Upper lobe of left lung (tissue), 6 donors: ENCODE data around the gene ZNF423. TPM values are rescaled to one million over a fixed set of nuclear protein-coding genes. Genes with fewer than 3 reads are reported as not detected.
A peak's percentile ranks its signal among the peaks of the same experiment; 100 is the strongest.
"Not testable (repeated sequence)": the region's sequence is repeated elsewhere in the genome, so short reads cannot be mapped to it uniquely, and the experiment has no call there.

Experiments
- ATAC-seq, 2 donors: fragments of 200-7000 bp; cut with Tn5 transposase; one replicate each; pipeline ENCODE4 v1.9.1; 2022; ENCODE audit warnings: mild to moderate bottlenecking in 2 of 2, moderate library complexity in 2 of 2; ENCODE audit not compliant: low FRiP score in 2 of 2
- DNase-seq, 2 donors: peaks; one replicate each; pipeline ENCODE4 v3.0.0-alpha.2; 2019 to 2020
- H3K27ac ChIP-seq, 4 donors: fragments of 200-600 bp; sonication (generic); one replicate each; pipeline ENCODE4 v1.5.1; 2016 to 2019
- H3K27me3 ChIP-seq, 4 donors: fragments of 200-600 bp; sonication (generic); one replicate each; pipeline ENCODE4 v1.5.1; 2017 to 2019
- H3K36me3 ChIP-seq, 4 donors: fragments of 200-600 bp; sonication (generic); one replicate each; pipeline ENCODE4 v1.5.1; 2016 to 2019
- H3K4me1 ChIP-seq, 4 donors: fragments of 200-600 bp; sonication (generic); one replicate each; pipeline ENCODE4 v1.5.1; 2018 to 2019
- H3K4me3 ChIP-seq, 4 donors: fragments of 200-600 bp; sonication (generic); one replicate each; pipeline ENCODE4 v1.5.1; 2017 to 2019; ENCODE audit warnings: mild to moderate bottlenecking in 2 of 4, moderate library complexity in 1 of 4
- H3K9me3 ChIP-seq, 4 donors: fragments of 200-600 bp; sonication (generic); one replicate each; pipeline ENCODE4 v1.5.1; 2018 to 2019
- CTCF ChIP-seq, 6 experiments: fragments of 450-650 bp in 4 of 6; fragments of 200-600 bp in 2 of 6; sonication (generic) in 2 of 6; IDR thresholded peaks; one replicate each; pipeline ENCODE4 v1.5.1; 2016 to 2019; ENCODE audit warnings: antibody characterized with exemption in 6 of 6
- EP300 ChIP-seq, 4 donors: sonication (generic); formaldehyde crosslinking; IDR thresholded peaks; one replicate each; pipeline ENCODE4 v1.5.1; 2017; ENCODE audit warnings: antibody characterized with exemption in 4 of 4, control low read depth in 2 of 4
- POLR2A ChIP-seq, 4 donors: fragments of 450-650 bp; IDR thresholded peaks; one replicate each; pipeline ENCODE4 v1.5.1; 2016 to 2017; ENCODE audit warnings: antibody characterized with exemption in 4 of 4, mild to moderate bottlenecking in 2 of 4
- POLR2AphosphoS5 ChIP-seq, 2 donors: sonication (generic); formaldehyde crosslinking; IDR thresholded peaks; one replicate each; pipeline ENCODE4 v1.5.1; 2017; ENCODE audit warnings: antibody characterized with exemption in 2 of 2
- WGBS, 2 donors: methylation state at CpG; one replicate each; pipeline ENCODE4 v1.1.5; 2017 to 2018; 5-methylcytosine and 5-hydroxymethylcytosine counted together
- total RNA-seq, 6 donors: library from RNA; depleted of rRNA in 4 of 6; stranded (reverse); fragments of >200 nt in 4 of 6; gene quantifications; one replicate each; pipeline versions ENCODE4 v1.1.0 to v1.2.1, GENCODE V29; 2016 to 2021
- donor health status: DM: no; HTN: no; CAD: no; lungs with moderate emphysema.
- donor health status: DM: no; HTN: yes; CAD: no; lungs with severe emphysema.

ZNF423 gene
- total RNA-seq, 6 donors from 2014 or later = 4.1 to 11.4 (median 6.7) TPM

- ATAC-seq (no peak), DNase-seq (no peak)
- TF ChIP-seq CTCF (IDR thresholded peaks at IDR 0.05) (no peak), POLR2A (IDR thresholded peaks at IDR 0.05) (no peak), POLR2AphosphoS5 (IDR thresholded peaks at IDR 0.05) (no peak)
- H3K9me3 ChIP-seq = no peaks in the 10 kb centered on the region
- no peaks in the 10 kb centered on the region for H3K36me3 ChIP-seq
- no peak overlapping the region for H3K4me3 ChIP-seq
- no peaks in the 10 kb centered on the region for H3K4me1 ChIP-seq
- no peaks in the 10 kb centered on the region for H3K27me3 ChIP-seq
- no peak overlapping the region for H3K27ac ChIP-seq
- WGBS, 2 donors = 60 to 81% methylated on average over 1 of the region's 1 CpG
Measured at GRCh38 chr16:49567950-49568349, 288.0 kb downstream of the ZNF423 start.

GRCh38 chr16:49566432-49566831 is 289.5 kb downstream of the ZNF423 start:
- ATAC-seq (no peak), DNase-seq (no peak)
- Histone ChIP-seq H3K27me3 (no peaks in the 10 kb centered on the region), H3K4me3 (no peak overlapping the region), H3K9me3 (no peaks in the 10 kb centered on the region), H3K4me1 (no peaks in the 10 kb centered on the region), H3K36me3 (no peaks in the 10 kb centered on the region), H3K27ac (no peak overlapping the region)
- 74% methylated on average over 6 of the region's 6 CpGs for WGBS, 2 donors
- TF ChIP-seq EP300 (IDR thresholded peaks at IDR 0.05) = no peak
- TF ChIP-seq POLR2AphosphoS5 (IDR thresholded peaks at IDR 0.05) = no peak
- no peak for TF ChIP-seq CTCF (IDR thresholded peaks at IDR 0.05)
- TF ChIP-seq POLR2A (IDR thresholded peaks at IDR 0.05) = no peak

GRCh38 chr16:49564496-49565229 is 291.2 kb downstream of the ZNF423 start:
- peak in 1 of 2 donors; percentile 23 for ATAC-seq
- no peaks in the 10 kb centered on the region for H3K36me3 ChIP-seq
- H3K4me3 ChIP-seq = no peak overlapping the region
- TF ChIP-seq EP300 (IDR thresholded peaks at IDR 0.05) = no peak
- no peaks in the 10 kb centered on the region for H3K4me1 ChIP-seq
- H3K9me3 ChIP-seq = no peaks in the 10 kb centered on the region
- no peaks in the 10 kb centered on the region for H3K27me3 ChIP-seq
- no peak for DNase-seq
- WGBS, 2 donors = 75 to 77% methylated on average over 13 to 14 of the region's 14 CpGs
- no peak overlapping the region for H3K27ac ChIP-seq

- WGBS, 2 donors = 92% methylated on average over 2 of the region's 2 CpGs; no CpG with 5 or more reads in 1 of the 2 donors
- no peak overlapping the region for H3K27ac ChIP-seq
- DNase-seq (no peak), ATAC-seq (no peak)
- H3K27me3 ChIP-seq = no peaks in the 10 kb centered on the region
- H3K4me1 ChIP-seq = no peaks in the 10 kb centered on the region
- no peak overlapping the region for H3K4me3 ChIP-seq
- TF ChIP-seq EP300 (IDR thresholded peaks at IDR 0.05) (no peak), POLR2AphosphoS5 (IDR thresholded peaks at IDR 0.05) (no peak), POLR2A (IDR thresholded peaks at IDR 0.05) (no peak), CTCF (IDR thresholded peaks at IDR 0.05) (no peak)
- no peaks in the 10 kb centered on the region for H3K36me3 ChIP-seq
- no peaks in the 10 kb centered on the region for H3K9me3 ChIP-seq
Measured at GRCh38 chr16:49563666-49564065, 292.2 kb downstream of the ZNF423 start.

GRCh38 chr16:49562894-49563293 is 293.0 kb downstream of the ZNF423 start:
- H3K27me3 ChIP-seq, H3K27ac ChIP-seq, H3K9me3 ChIP-seq, DNase-seq, H3K36me3 ChIP-seq, H3K4me3 ChIP-seq, ATAC-seq, H3K4me1 ChIP-seq: not testable (repeated sequence)
- WGBS, 2 donors = 87 to 95% methylated on average over 8 of the region's 8 CpGs

- Histone ChIP-seq H3K9me3 (no peaks in the 10 kb centered on the region), H3K4me1 (no peaks in the 10 kb centered on the region), H3K27me3 (no peaks in the 10 kb centered on the region), H3K4me3 (no peak overlapping the region), H3K27ac (no peak overlapping the region), H3K36me3 (no peaks in the 10 kb centered on the region)
- 84 to 87% methylated on average over 3 of the region's 3 CpGs for WGBS, 2 donors
- TF ChIP-seq EP300 (IDR thresholded peaks at IDR 0.05) = no peak
- TF ChIP-seq POLR2AphosphoS5 (IDR thresholded peaks at IDR 0.05) = no peak
- TF ChIP-seq CTCF (IDR thresholded peaks at IDR 0.05) = no peak
- TF ChIP-seq POLR2A (IDR thresholded peaks at IDR 0.05) = no peak
- no peak for ATAC-seq
- DNase-seq = no peak
Measured at GRCh38 chr16:49562228-49562627, 293.7 kb downstream of the ZNF423 start.
